IMR-90 (cell line): ENCODE measurements around the gene NPB. TPM values are rescaled to one million over a fixed set of nuclear protein-coding genes. Genes with fewer than 3 reads are reported as not detected.

Experiments used
- FOS ChIP-seq: fragments of 150-350 bp; IDR thresholded peaks from 2 replicates; pipeline ENCODE4 v1.6.1; 2016; ENCODE audit warnings: low read depth, low read length
- RFX5 ChIP-seq: IDR thresholded peaks from 2 replicates; pipeline ENCODE4 v1.8.0; 2012; ENCODE audit warnings: low read depth, mild to moderate bottlenecking, low read length, moderate library complexity
- SMC3 ChIP-seq: fragments of 150-350 bp; IDR thresholded peaks from 2 replicates; pipeline ENCODE4 v1.6.1; 2016; ENCODE audit warnings: low read depth, mild to moderate bottlenecking, antibody characterized with exemption, low read length, moderate library complexity
- polyA plus RNA-seq, 3 experiments: library from polyadenylated mRNA; depleted of rRNA; stranded (reverse); fragments of >200 nt; gene quantifications; 2 replicates each; pipeline ENCODE4 v1.2.3, GENCODE V29; 2012; ENCODE audit warnings: low replicate concordance in 1 of 3
- total RNA-seq: library from RNA; depleted of rRNA; stranded (reverse); fragments of >200 nt; gene quantifications from 2 replicates; pipeline ENCODE4 v1.2.3, GENCODE V29; 2012

NPB gene
- total and polyA plus RNA-seq, 2 of the 4 experiments (the other 2 are of a cell fraction): 0.51 TPM; not detected in 1

- TF ChIP-seq RFX5 (no peak), FOS (no peak), SMC3 (no peak)
Measured at GRCh38 chr17:81923302-81924260, 21.5 kb downstream of the NPB start (continued).
